ENCODE measurements around the gene PIGBOS1.
"Not testable (repeated sequence)": the region's sequence is repeated elsewhere in the genome, so short reads cannot be mapped to it uniquely, and the experiment has no call there.

PIGBOS1 gene

GRCh38 chr15:55318588-55319494 is at the start of gene PIGBOS1, which contains the start of gene PIGB:
PIGBOS1 (minus strand) TSS chr15:55319123; CDS start chr15:55317792, 1,331 bp downstream.
PIGB (plus strand) TSS chr15:55319222; CDS start chr15:55319251, 29 bp downstream.
- no peak for FAIRE-seq

GRCh38 chr15:55366981-55367380 is 48.1 kb upstream of the PIGBOS1 start:
- no peak for FAIRE-seq

GRCh38 chr15:55362641-55363040 is 43.7 kb upstream of the PIGBOS1 start:
- FAIRE-seq, result no peak

GRCh38 chr15:55361048-55361447 is 42.1 kb upstream of the PIGBOS1 start:
- no peak for FAIRE-seq

GRCh38 chr15:55360256-55360655 is 41.3 kb upstream of the PIGBOS1 start:
- FAIRE-seq, result no peak

GRCh38 chr15:55358471-55358870 is 39.5 kb upstream of the PIGBOS1 start:
- FAIRE-seq, result no peak

- FAIRE-seq, result no peak
These were observed 38.9 kb upstream of the PIGBOS1 start for GRCh38 chr15:55357774-55358173.

GRCh38 chr15:55356985-55357585 is 38.2 kb upstream of the PIGBOS1 start:
- FAIRE-seq, result no peak

GRCh38 chr15:55353025-55353424 is 34.1 kb upstream of the PIGBOS1 start:
- no peak for FAIRE-seq

GRCh38 chr15:55349282-55349681 is 30.4 kb upstream of the PIGBOS1 start:
- FAIRE-seq, result no peak

GRCh38 chr15:55348281-55348778 is 29.4 kb upstream of the PIGBOS1 start:
- no peak for FAIRE-seq

- FAIRE-seq, result no peak
These were observed 25.3 kb upstream of the PIGBOS1 start for GRCh38 chr15:55344206-55344605.

- no peak for FAIRE-seq
These were observed 24.2 kb upstream of the PIGBOS1 start for GRCh38 chr15:55343168-55343567.

- FAIRE-seq, result no peak
These were observed 18.2 kb upstream of the PIGBOS1 start for GRCh38 chr15:55337160-55337559.

GRCh38 chr15:55334997-55335396 is 16.1 kb upstream of the PIGBOS1 start:
- no peak for FAIRE-seq

- FAIRE-seq, result no peak
These were observed 15.4 kb upstream of the PIGBOS1 start for GRCh38 chr15:55334371-55334770.

- FAIRE-seq, result no peak
These were observed 8.5 kb upstream of the PIGBOS1 start for GRCh38 chr15:55327387-55327786.

- FAIRE-seq, result no peak
These were observed 3.5 kb upstream of the PIGBOS1 start for GRCh38 chr15:55322467-55322866.

GRCh38 chr15:55320963-55321362 is 2.0 kb upstream of the PIGBOS1 start:
- FAIRE-seq, result no peak

GRCh38 chr15:55320238-55320550 is 1.3 kb upstream of the PIGBOS1 start:
- FAIRE-seq, result no peak

GRCh38 chr15:55319537-55320237 is 764 bp upstream of the PIGBOS1 start:
- FAIRE-seq, result no peak

- FAIRE-seq, result not testable (repeated sequence)
These were observed 16.1 kb downstream of the PIGBOS1 start for GRCh38 chr15:55302801-55303200.

- FAIRE-seq, result no peak
These were observed 21.6 kb downstream of the PIGBOS1 start for GRCh38 chr15:55297315-55297714.
